K562 (cell line): ENCODE measurements around the gene ACTR3C. TPM values are rescaled to one million over a fixed set of nuclear protein-coding genes. Genes with fewer than 3 reads are reported as not detected.

Experiments used
- ATAC-seq: fragments of 200-7000 bp; cut with Tn5 transposase; 3 replicates; pipeline ENCODE4 v1.9.1; 2020; ENCODE audit warnings: moderate library complexity
- BruUV-seq: library from RNA; stranded (reverse); fragments of 400-500 nt; replicated peaks from 2 replicates; lab custom pipeline; 2021; lab: Mats Ljungman, UMichigan
- CTCF ChIA-PET: fragments of 300-600 bp; formaldehyde crosslinking; extraction: SDS; loops from one replicate; lab custom pipeline; 2021; ENCODE audit warnings: low intra/inter-chr PET ratio; lab: Yijun Ruan, JAX
- POLR2A ChIA-PET: fragments of 300-600, 350-650 bp; sonication (Branson Sonifier 250); formaldehyde crosslinking; extraction: SDS; loops from one replicate; lab custom pipeline; 2021; ENCODE audit warnings: antibody characterized with exemption, inconsistent platforms; lab: Yijun Ruan, JAX
- DNase-seq, 4 experiments: peaks; one replicate each; pipeline versions ENCODE4 v3.0.0 to v3.0.0-alpha.2; 2011 to 2018; ENCODE audit warnings: low spot score in 3 of 4, mixed read lengths in 3 of 4; ENCODE audit errors: extremely low read depth in 1 of 4
- FAIRE-seq: peaks from 2 replicates; lab custom pipeline; 2011; peaks lifted over from hg19 to GRCh38; lab: Jason Lieb, UNC
- H2AFZ ChIP-seq: 2 replicates; pipeline ENCODE4 v1.6.0; 2011; ENCODE audit warnings: low read depth, low read length, control low read depth, inconsistent platforms
- H3K27ac ChIP-seq: fragments of 200-600 bp; 3 replicates; pipeline ENCODE4 v1.8.0; 2011; ENCODE audit warnings: low read depth, mild to moderate bottlenecking, control low read depth, inconsistent platforms, low read length, moderate library complexity, mixed read lengths; ENCODE audit errors: extremely low read depth
- H3K27me3 ChIP-seq, 2 experiments: fragments of 300-600 bp in 1 of 2; 2 replicates in 1 of 2; 3 replicates in 1 of 2; pipeline versions ENCODE4 v1.6.0 to v1.8.0; 2011; ENCODE audit warnings: inconsistent platforms in 2 of 2, low read length in 2 of 2, mild to moderate bottlenecking in 1 of 2, mixed read lengths in 1 of 2, moderate library complexity in 1 of 2; ENCODE audit not compliant: control insufficient read depth in 2 of 2, insufficient read depth in 2 of 2
- H3K36me3 ChIP-seq: fragments of 300-600 bp; 3 replicates; pipeline ENCODE4 v1.8.0; 2011; ENCODE audit warnings: mild to moderate bottlenecking, low read length, inconsistent platforms; ENCODE audit not compliant: control insufficient read depth, insufficient read depth
- H3K4me1 ChIP-seq, 2 experiments: fragments of 200-600 bp in 1 of 2; replicated peaks in 1 of 2; 2 replicates in 1 of 2; 3 replicates in 1 of 2; pipeline versions ENCODE4 v1.5.1 to v1.8.0; 2011; ENCODE audit warnings: inconsistent platforms in 2 of 2, low read length in 2 of 2, mild to moderate bottlenecking in 1 of 2, mixed read lengths in 1 of 2, moderate library complexity in 1 of 2; ENCODE audit not compliant: control insufficient read depth in 2 of 2, insufficient read depth in 2 of 2
- H3K4me2 ChIP-seq: 2 replicates; pipeline ENCODE4 v1.6.1; 2011; ENCODE audit warnings: low read length, control low read depth, inconsistent platforms, mixed read lengths; ENCODE audit not compliant: insufficient read depth
- H3K4me3 ChIP-seq: fragments of 200-600 bp; sonication (generic), shearing (Covaris generic); 2 replicates; pipeline ENCODE4 v1.5.1; 2016; ENCODE audit warnings: control low read depth, inconsistent platforms
- H3K79me2 ChIP-seq: fragments of 200-600 bp; 3 replicates; pipeline ENCODE4 v1.8.0; 2011; ENCODE audit warnings: low read length, inconsistent platforms; ENCODE audit not compliant: control insufficient read depth, insufficient read depth
- H3K9ac ChIP-seq, 2 experiments: 2 replicates each; pipeline versions ENCODE4 v1.6.0 to v1.6.1; 2011; ENCODE audit warnings: low read depth in 2 of 2, low read length in 2 of 2, control low read depth in 1 of 2, inconsistent platforms in 1 of 2, mild to moderate bottlenecking in 1 of 2, mixed read lengths in 1 of 2; ENCODE audit not compliant: insufficient read depth in 1 of 2
- H3K9me1 ChIP-seq: one replicate; pipeline ENCODE4 v1.6.0; 2011; ENCODE audit warnings: inconsistent platforms, mild to moderate bottlenecking, low read length, moderate library complexity; ENCODE audit not compliant: control insufficient read depth, insufficient read depth
- H3K9me3 ChIP-seq: replicated peaks from 2 replicates; pipeline ENCODE4 v1.5.1; 2011; ENCODE audit warnings: low read depth, low read length, inconsistent platforms; ENCODE audit not compliant: control insufficient read depth, insufficient read depth
- H4K20me1 ChIP-seq: replicated peaks from 2 replicates; pipeline ENCODE4 v1.6.1; 2011; ENCODE audit warnings: low read length, inconsistent platforms, mixed read lengths; ENCODE audit not compliant: control insufficient read depth, insufficient read depth
- BCL6 ChIP-seq: fragments of 250-450 bp; sonication (Bioruptor Pico); IDR thresholded peaks from 2 replicates; pipeline ENCODE4 v1.4.0; 2020
- BRD4 ChIP-seq: fragments of 200-600 bp; sonication (generic); IDR thresholded peaks from 2 replicates; pipeline ENCODE4 v1.6.1; 2017; ENCODE audit warnings: inconsistent platforms
- BRD9 ChIP-seq: fragments of 450-650 bp; IDR thresholded peaks from 2 replicates; pipeline ENCODE4 v1.6.1; 2018; ENCODE audit warnings: low read depth; ENCODE audit not compliant: partially characterized antibody
- CREB1 ChIP-seq, 2 experiments: sonication (generic) in 1 of 2; formaldehyde crosslinking in 1 of 2; IDR thresholded peaks; 2 replicates each; pipeline versions ENCODE4 v1.6.1 to v1.8.0; 2012 to 2022; ENCODE audit warnings: inconsistent platforms in 1 of 2, mild to moderate bottlenecking in 1 of 2, missing genetic modification reagents in 1 of 2, moderate library complexity in 1 of 2
- MCM2 ChIP-seq: fragments of 450-650 bp; IDR thresholded peaks from 2 replicates; pipeline ENCODE4 v1.6.1; 2017; ENCODE audit warnings: low read depth, mild to moderate bottlenecking
- NFIC ChIP-seq: fragments of 450-650 bp; IDR thresholded peaks from 2 replicates; pipeline ENCODE4 v1.6.1; 2017; ENCODE audit warnings: mild to moderate bottlenecking, inconsistent platforms
- NR2C1 ChIP-seq, 2 experiments: fragments of 450-650 bp; IDR thresholded peaks; 2 replicates each; pipeline ENCODE4 v1.6.1; 2017; ENCODE audit warnings: mild to moderate bottlenecking in 2 of 2, antibody characterized with exemption in 1 of 2, inconsistent platforms in 1 of 2, missing compliant biosample characterization in 1 of 2, missing genetic modification characterization in 1 of 2
- PBX2 ChIP-seq, 2 experiments: IDR thresholded peaks in 1 of 2; conservative IDR thresholded peaks in 1 of 2; 2 replicates each; pipeline ENCODE4 v1.6.1; 2016; ENCODE audit warnings: low read depth in 2 of 2, mild to moderate bottlenecking in 1 of 2, missing compliant biosample characterization in 1 of 2, missing genetic modification characterization in 1 of 2, moderate library complexity in 1 of 2
- PHF21A ChIP-seq: fragments of 450-650 bp; IDR thresholded peaks from 2 replicates; pipeline ENCODE4 v1.6.1; 2017; ENCODE audit warnings: low read depth, borderline replicate concordance
- POLR2AphosphoS2 ChIP-seq: IDR thresholded peaks from 2 replicates; pipeline ENCODE4 v1.6.1; 2012; ENCODE audit warnings: low read length, improper control_type of control experiment
- SAFB2 ChIP-seq: fragments of 200-400 bp; formaldehyde crosslinking; IDR thresholded peaks from 2 replicates; pipeline ENCODE4 v1.6.1; 2018; ENCODE audit warnings: borderline replicate concordance, low read length, low read depth, moderate library complexity; ENCODE audit not compliant: severe bottlenecking
- ZBTB12 ChIP-seq: fragments of 250-450 bp; sonication (Bioruptor Pico); IDR thresholded peaks from 2 replicates; pipeline ENCODE4 v1.4.0; 2020
- ZNF316 ChIP-seq: fragments of 450-650 bp; IDR thresholded peaks from 2 replicates; pipeline ENCODE4 v1.6.1; 2016
- ZNF431 ChIP-seq: sonication (generic); formaldehyde crosslinking; IDR thresholded peaks from 2 replicates; pipeline ENCODE4 v1.8.0; 2022; ENCODE audit warnings: mild to moderate bottlenecking, missing genetic modification reagents
- WGBS: fragments of 100-300 bp; shearing (Covaris generic); methylation state at CpG from one replicate; pipeline ENCODE4 v1.1.6; 2016; ENCODE audit warnings: low coverage, mixed read lengths; ENCODE audit not compliant: insufficient coverage; ENCODE audit errors: missing lambda C conversion rate; 5-methylcytosine and 5-hydroxymethylcytosine counted together
- in situ Hi-C: fragments of 300-500 bp; cut with MboI; formaldehyde crosslinking; loops from 4 replicates; pipeline ENCODE4 v1.15.0; 2018; ENCODE audit warnings: inconsistent platforms, mixed read lengths
- intact Hi-C: fragments of 100-400 bp; cut with micrococcal nuclease; formaldehyde crosslinking; loops from 2 replicates; pipeline ENCODE4 v1.14.2; 2022
- polyA plus RNA-seq, 8 experiments: library from polyadenylated mRNA; depleted of rRNA in 4 of 8; stranded (reverse) in 5 of 8; unstranded in 3 of 8; fragments of >200 nt; fragmentation: Nextera tagmentation in 2 of 8; fragmentation: Illumina TruSeq in 1 of 8; extraction: Ambion mirVana in 2 of 8; extraction: Trizol in 1 of 8; gene quantifications; 2 replicates each; pipeline versions ENCODE4 v1.2.1 to v1.2.3, GENCODE V29; 2011 to 2014; ENCODE audit warnings: inconsistent platforms in 1 of 8, missing spikeins in 1 of 8
- total RNA-seq, 7 experiments: library from RNA; depleted of rRNA in 6 of 7; stranded (reverse); fragments of >200 nt in 6 of 7; fragmentation: Illumina TruSeq in 2 of 7; extraction: Trizol in 2 of 7; gene quantifications; 2 replicates each; pipeline versions ENCODE4 v1.2.1 to v1.2.3, GENCODE V29; 2011 to 2021; ENCODE audit warnings: low replicate concordance in 1 of 7
- TF ChIP-seq, protein P1 (sequence below): fragments of 250-450 bp; sonication (Bioruptor Pico); IDR thresholded peaks from 2 replicates; pipeline ENCODE4 v1.4.0; 2020; ENCODE audit warnings: borderline replicate concordance
- TF ChIP-seq, protein P2 (sequence below), 2 experiments: fragments of 250-450 bp in 1 of 2; fragments of 450-650 bp in 1 of 2; sonication (Bioruptor Pico) in 1 of 2; IDR thresholded peaks; 2 replicates each; pipeline versions ENCODE4 v1.6.1 to v1.8.0; 2016 to 2021; ENCODE audit warnings: mild to moderate bottlenecking in 2 of 2, moderate library complexity in 2 of 2, missing compliant biosample characterization in 1 of 2, missing genetic modification characterization in 1 of 2

ACTR3C gene
- total and polyA plus RNA-seq, 9 of the 15 experiments (the other 6 are each of a cell fraction or from before 2014, with no cell fraction given): 9.0 to 35.4 (median 13.3) TPM

DNA sequence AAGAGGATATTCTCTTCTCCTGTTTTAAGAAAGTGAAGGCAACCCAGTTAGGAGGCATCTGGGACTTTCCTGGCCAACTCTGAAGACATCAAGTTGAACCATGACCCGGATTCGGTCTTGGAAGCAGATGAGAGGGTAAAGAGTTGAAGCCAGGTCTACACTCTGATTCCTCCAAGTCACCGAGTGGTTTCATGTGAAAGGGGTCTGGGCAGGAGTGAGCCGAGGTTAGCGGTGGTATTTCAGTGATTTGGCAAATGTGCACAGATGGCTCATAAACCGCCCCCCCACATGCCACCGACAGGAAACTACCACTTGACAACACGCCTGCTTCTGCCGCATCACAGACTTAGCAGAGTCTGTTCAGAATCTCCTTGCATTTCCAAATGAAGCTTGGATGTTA lies 33.9 kb upstream of the ACTR3C start:
- POLR2A ChIA-PET: no interaction called here
- Histone ChIP-seq H3K9me1 (peaks cover 5% of the 10 kb centered on the region), H3K4me2 (no peak overlapping the region; the same call in 1 of the 2 replicates), H3K36me3 (no peaks in the 10 kb centered on the region), H3K79me2 (no peaks in the 10 kb centered on the region), H3K4me3 (no peak overlapping the region), H2AFZ (peak overlapping the region; percentile 48), H4K20me1 (no peaks in the 10 kb centered on the region), H3K27me3 (no peaks in the 10 kb centered on the region; a peak in 1 of 5 replicates), H3K27ac (0 out of 3 replicates have a peak overlapping the region, but pooled peaks have one; percentile 7), H3K9me3 (no peaks in the 10 kb centered on the region), H3K9ac (no peak overlapping the region), H3K4me1 (peaks cover 30 to 37% of the 10 kb centered on the region in 2 experiments; a peak in 4 of 5 replicates)
- no peak for FAIRE-seq
- DNase-seq: peak in 1 of 4 experiments; percentile 15
- no peak for ATAC-seq
- WGBS: 63% methylated on average over 9 of the region's 9 CpGs
- in situ Hi-C loops (no loop called here), intact Hi-C loops (loop anchor here (2.0 to 10.0 kb wide), 3 partner anchors 22 to 398 kb away; partner anchors contain the start of gene ZNF775)
- CTCF ChIA-PET: interaction anchor here (0.9 to 1.6 kb wide), 2 partner anchors 63 to 65 kb away, joined by 3 to 16 read pairs; no protein-coding TSS in a partner anchor
- no TSS peak for BruUV-seq
- TF ChIP-seq ZNF431: no peak
- TF ChIP-seq, protein P1, sequence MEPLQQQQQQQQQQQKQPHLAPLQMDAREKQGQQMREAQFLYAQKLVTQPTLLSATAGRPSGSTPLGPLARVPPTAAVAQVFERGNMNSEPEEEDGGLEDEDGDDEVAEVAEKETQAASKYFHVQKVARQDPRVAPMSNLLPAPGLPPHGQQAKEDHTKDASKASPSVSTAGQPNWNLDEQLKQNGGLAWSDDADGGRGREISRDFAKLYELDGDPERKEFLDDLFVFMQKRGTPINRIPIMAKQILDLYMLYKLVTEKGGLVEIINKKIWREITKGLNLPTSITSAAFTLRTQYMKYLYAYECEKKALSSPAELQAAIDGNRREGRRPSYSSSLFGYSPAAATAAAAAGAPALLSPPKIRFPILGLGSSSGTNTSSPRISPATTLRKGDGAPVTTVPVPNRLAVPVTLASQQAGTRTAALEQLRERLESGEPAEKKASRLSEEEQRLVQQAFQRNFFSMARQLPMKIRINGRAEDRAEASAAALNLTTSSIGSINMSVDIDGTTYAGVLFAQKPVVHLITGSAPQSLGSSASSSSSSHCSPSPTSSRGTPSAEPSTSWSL (CRISPR knock-in tag): peak; percentile 66; the same call in 1 of the 2 replicates
- TF ChIP-seq BRD9: no peak
- TF ChIP-seq POLR2AphosphoS2: no peak
- TF ChIP-seq BRD4: no peak
- TF ChIP-seq PBX2 (CRISPR knock-in tag; IDR thresholded peaks at IDR 0.05; ENCODE audit: low read depth): no peak
- no peak for TF ChIP-seq PBX2 (tag; conservative IDR thresholded peaks at IDR 0.05; ENCODE audit: low read depth)
- TF ChIP-seq, protein P2, sequence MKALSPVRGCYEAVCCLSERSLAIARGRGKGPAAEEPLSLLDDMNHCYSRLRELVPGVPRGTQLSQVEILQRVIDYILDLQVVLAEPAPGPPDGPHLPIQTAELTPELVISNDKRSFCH (CRISPR knock-in tag; IDR thresholded peaks at IDR 0.05): no peak
- TF ChIP-seq, protein P2 (tag; IDR thresholded peaks at IDR 0.05): no peak
- 0 out of 2 replicates have a peak, but pooled peaks have one; percentile 10 for TF ChIP-seq NR2C1 (IDR thresholded peaks at IDR 0.05)
- TF ChIP-seq NR2C1 (tag; IDR thresholded peaks at IDR 0.05): no peak; the same call in 1 of the 2 replicates
- TF ChIP-seq PHF21A: no peak
- TF ChIP-seq ZNF316: no peak
- TF ChIP-seq ZBTB12: no peak
- TF ChIP-seq MCM2: no peak
- no peak for TF ChIP-seq SAFB2
- no peak for TF ChIP-seq BCL6 (CRISPR knock-in tag)
- no peak for TF ChIP-seq CREB1 (IDR thresholded peaks at IDR 0.05)
- TF ChIP-seq CREB1 (CRISPR knock-in tag; IDR thresholded peaks at IDR 0.05): no peak
- TF ChIP-seq NFIC: no peak
